ENCODE results near the gene NTRK1. TPM values are rescaled to one million over a fixed set of nuclear protein-coding genes. Genes with fewer than 3 reads are reported as not detected.

NTRK1 gene
- total RNA-seq, 1 experiment from 2014 or later = 0.24 TPM

- DNase-seq = no peak
- Histone ChIP-seq H3K14ac (ENCODE audit: insufficient read depth, low read length) (no peak within 1 kb of the TSS; the same call in 1 of the 2 replicates), H3K4me1 (ENCODE audit: insufficient read depth, low read length) (no peaks in the 10 kb centered on the region), H2BK20ac (ENCODE audit: low read depth, low read length, poor library complexity, severe bottlenecking) (no peak within 1 kb of the TSS), H3K9ac (ENCODE audit: extremely low read depth, insufficient read length, low read length) (no peak within 1 kb of the TSS), H2BK5ac (ENCODE audit: insufficient read length, low read length) (no peak within 1 kb of the TSS), H3K27me3 (ENCODE audit: insufficient read depth, low read length) (peaks cover 76% of the 10 kb centered on the region), H2BK120ac (ENCODE audit: low read depth, low read length, poor library complexity, severe bottlenecking) (no peak within 1 kb of the TSS), H3T11ph (ENCODE audit: low read length) (no peak within 1 kb of the TSS), H2AK5ac (ENCODE audit: insufficient read length, low read length) (no peak within 1 kb of the TSS), H3K9me3 (ENCODE audit: control insufficient read depth, low read depth, low read length) (no peaks in the 10 kb centered on the region), H4K5ac (ENCODE audit: insufficient read length, low read depth, low read length) (no peak within 1 kb of the TSS), H3K27ac (ENCODE audit: insufficient read length, low read depth, low read length) (no peak within 1 kb of the TSS), H4K8ac (replicated peaks; ENCODE audit: insufficient read length, low read depth, low read length) (no peak within 1 kb of the TSS), H3K23me2 (ENCODE audit: insufficient read length, low read depth, low read length, poor library complexity, severe bottlenecking) (peaks cover 13% of the 10 kb centered on the region), H3K79me1 (ENCODE audit: insufficient read depth, low read depth, low read length, poor library complexity, severe bottlenecking) (no peaks in the 10 kb centered on the region), H2BK12ac (ENCODE audit: insufficient read length, low read depth, low read length) (no peak within 1 kb of the TSS), H3K4me2 (ENCODE audit: insufficient read depth, insufficient read length, low read length) (peak within 1 kb of the TSS; percentile 94), H3K79me2 (ENCODE audit: insufficient read depth, low read length) (no peaks in the 10 kb centered on the region), H2AFZ (ENCODE audit: low read length) (no peak within 1 kb of the TSS), H3K4ac (ENCODE audit: low read depth, low read length) (no peak within 1 kb of the TSS), H4K20me1 (ENCODE audit: control insufficient read depth, insufficient read depth, insufficient read length) (no peaks in the 10 kb centered on the region), H3K18ac (ENCODE audit: insufficient read length, low read depth, low read length) (no peak within 1 kb of the TSS), H4K91ac (ENCODE audit: insufficient read length, low read depth, low read length) (no peak within 1 kb of the TSS), H3K23ac (ENCODE audit: insufficient read length, low read depth, low read length) (no peak within 1 kb of the TSS), H3K56ac (ENCODE audit: insufficient read length, low read depth, low read length) (no peak within 1 kb of the TSS), H2BK15ac (ENCODE audit: low read depth, low read length) (no peak within 1 kb of the TSS)
- Mint-ChIP-seq H3K4me3 (peak within 1 kb of the TSS; percentile 64 to 90), H3K27ac (no peak within 1 kb of the TSS), H3K36me3 (ENCODE audit: insufficient read depth in 1 of 3, low read depth in 3 of 3) (no peaks in the 10 kb centered on the region), H3K4me1 (peaks cover 6 to 32% of the 10 kb centered on the region in 2 experiments), H3K9me3 (no peaks in the 10 kb centered on the region; a peak in 1 of 5 replicates), H3K27me3 (ENCODE audit: low read depth) (peaks cover 97% of the 10 kb centered on the region)
- WGBS (ENCODE audit: extremely low coverage, insufficient read length, low lambda C conversion rate) = no CpG with 5 or more reads among the region's 39 CpGs
- no peak for TF ChIP-seq CTCF (conservative IDR thresholded peaks at IDR 0.05)
Observed at GRCh38 chr1:156858959-156859522, 1.6 kb upstream of the NTRK1 start, which contains the start of gene INSRR. TSS of gene INSRR (minus strand) at chr1:156859117. CDS start at chr1:156858621, 496 bp downstream.

All from H9 (cell line).